Ramos (cell line): Measurements from ENCODE around the gene SLC44A3.

Source experiments
- in situ Hi-C: fragments of 300-500 bp; cut with MboI; formaldehyde crosslinking; loops from one replicate; pipeline ENCODE4 v1.14.3; 2022; ENCODE audit warnings: low sequenced_read_pairs; ENCODE audit not compliant: unreplicated experiment

Gene SLC44A3

DNA sequence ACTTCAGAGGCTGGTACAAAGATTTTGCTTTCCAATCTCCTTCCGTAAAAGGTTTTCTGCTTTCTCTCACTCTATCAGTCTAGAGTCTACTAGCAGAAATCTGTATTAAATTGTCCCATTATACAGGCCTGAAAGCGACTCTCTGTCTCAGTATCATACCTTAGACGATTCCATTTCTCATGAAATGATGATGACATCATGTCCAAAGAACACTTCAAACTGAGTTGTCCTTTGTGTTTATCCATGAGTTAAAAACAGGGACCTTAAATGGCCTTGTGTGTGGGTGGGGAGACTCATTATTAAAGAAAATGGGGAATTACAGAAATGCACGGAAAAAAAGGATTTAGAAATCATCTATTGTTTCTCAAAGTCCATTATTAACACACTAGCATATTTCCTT, 21.0 kb upstream of the SLC44A3 start:
- in situ Hi-C loops: no loop called here

DNA sequence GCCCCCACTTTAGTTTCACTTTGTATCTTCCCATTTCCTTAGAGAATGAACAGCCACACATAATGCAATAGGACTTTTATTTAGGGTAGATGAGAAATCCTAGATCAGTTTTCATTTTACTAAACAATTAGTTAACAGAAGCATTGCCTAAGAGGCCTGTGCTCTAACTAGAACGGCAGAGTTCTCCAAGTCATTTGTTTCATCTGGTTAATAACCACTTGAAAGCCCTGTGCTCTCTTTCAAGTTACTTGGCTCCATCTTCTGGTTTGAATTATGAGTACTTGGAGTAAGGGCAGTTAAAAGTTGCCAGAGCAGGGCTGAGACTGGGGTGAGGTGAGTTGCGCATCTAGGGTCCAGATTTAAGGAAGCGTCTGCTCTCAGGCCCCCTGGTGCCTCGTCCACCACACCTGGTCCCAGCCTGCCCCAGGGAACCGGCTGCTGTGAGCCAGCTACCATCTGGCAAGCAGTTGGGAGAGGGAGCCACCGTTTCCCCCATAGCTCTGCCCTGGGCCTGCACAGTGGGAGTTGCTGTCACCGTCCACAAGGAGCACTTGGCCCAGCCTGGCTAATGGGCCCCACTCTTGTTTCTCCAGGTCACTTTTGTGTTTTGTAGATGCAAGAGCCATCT, 18.1 kb upstream of the SLC44A3 start:
- in situ Hi-C loops: loop anchor here (10.0 to 25.0 kb wide), 2 partner anchors 315 to 737 kb away; no protein-coding TSS in a partner anchor

DNA sequence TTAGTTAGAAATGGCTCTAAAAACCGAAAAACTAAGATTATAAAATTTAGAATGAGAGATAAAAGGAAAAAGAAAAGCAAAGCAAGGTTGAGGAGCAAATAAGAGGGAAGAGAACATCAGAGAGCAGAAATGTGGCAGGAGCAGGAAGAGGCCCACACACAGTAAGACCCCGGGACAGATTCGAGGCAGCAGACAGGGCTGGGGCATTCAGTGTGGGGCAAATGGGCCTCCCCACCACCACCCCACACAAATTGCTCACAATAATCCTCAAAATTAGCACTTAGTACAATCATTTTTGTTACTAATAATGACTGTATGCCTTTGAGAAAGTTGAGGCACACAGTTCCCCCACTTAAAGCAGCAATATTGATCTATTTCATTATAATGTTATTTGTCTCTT, 17.1 kb upstream of the SLC44A3 start:
- in situ Hi-C loops: loop anchor here (10.0 to 25.0 kb wide), 2 partner anchors 316 to 738 kb away; no protein-coding TSS in a partner anchor

DNA sequence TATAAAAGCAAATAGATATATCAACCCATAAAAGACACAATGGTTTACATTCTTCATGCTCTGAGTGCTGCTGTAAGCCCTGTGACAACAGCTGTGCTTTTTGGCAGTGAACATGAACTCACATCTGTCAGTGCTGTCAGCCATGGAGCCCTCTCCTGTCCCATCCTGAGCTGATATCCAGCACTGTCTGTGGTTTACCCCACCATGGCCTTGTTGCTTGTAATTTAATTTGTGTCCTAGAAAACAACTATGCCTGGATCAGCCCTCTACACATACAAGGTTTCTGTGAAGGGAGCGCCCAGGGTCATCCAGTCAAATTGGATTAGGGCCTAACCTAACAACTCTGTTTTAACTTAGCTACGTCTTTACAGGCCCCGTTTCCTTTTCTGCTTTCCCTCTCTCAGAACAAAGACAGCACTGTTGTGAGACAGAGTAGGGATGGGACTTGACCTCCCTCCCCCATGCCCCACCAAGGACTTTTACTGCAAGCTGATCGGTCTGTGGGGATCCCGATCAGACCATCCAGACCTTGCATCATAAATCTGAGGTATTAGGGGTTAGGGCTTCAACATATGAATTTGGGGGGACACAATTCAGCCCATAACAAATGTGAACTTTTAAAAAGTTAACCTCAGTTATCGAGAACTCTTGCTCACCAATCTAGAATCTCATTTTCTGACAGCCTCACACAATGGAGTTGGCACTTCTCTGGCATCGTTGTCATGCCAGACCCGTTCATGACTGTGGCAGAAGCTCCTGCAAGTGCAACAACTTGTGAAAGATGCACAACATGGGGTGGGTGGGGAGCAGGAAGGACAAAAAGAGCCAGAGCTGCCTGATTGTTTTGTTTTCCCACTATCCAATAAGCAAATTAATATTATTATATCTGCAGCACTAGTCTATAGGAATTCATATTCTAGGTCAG, 16.4 kb upstream of the SLC44A3 start:
- in situ Hi-C loops: loop anchor here (10.0 to 25.0 kb wide), 2 partner anchors 316 to 739 kb away; no protein-coding TSS in a partner anchor

DNA sequence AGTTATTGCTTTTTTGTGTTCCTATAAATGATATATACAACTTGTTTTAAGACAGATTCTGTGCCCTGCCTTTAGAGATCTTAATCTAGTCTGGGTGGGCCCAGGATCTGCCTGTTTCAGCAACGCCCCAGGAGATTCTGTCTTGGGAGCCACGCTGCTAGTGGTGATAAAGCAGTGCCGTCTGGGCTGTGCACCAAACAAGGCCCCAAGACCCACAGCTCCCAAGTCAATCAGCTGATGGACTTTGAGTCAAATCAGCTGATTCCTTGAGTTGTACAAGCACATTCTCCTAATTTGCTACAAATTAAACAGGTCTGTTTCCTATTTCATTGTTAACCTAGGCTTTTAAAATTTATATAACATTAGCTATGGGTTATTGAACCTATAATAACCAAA, 15.7 kb upstream of the SLC44A3 start:
- in situ Hi-C loops: loop anchor here (10.0 to 25.0 kb wide), 2 partner anchors 317 to 740 kb away; no protein-coding TSS in a partner anchor

DNA sequence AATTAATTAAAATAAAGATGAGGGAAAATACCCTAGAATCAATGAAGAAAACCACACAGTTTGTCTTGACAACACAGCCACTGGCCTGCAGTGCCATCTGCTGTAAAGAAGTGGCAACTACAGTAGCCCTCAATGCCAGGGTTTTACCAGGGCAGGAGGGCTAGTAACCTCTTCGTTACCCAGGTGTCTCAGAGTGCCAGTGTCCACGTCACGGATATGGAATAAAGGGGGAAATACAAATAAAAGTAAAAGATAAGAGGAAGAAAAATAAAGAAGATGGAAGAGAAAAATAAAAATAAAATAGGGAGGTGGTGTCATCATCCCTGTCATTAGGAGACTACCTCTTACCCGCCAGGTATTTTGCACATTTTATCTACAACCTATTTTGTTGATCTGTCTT, 14.2 kb upstream of the SLC44A3 start:
- in situ Hi-C loops: loop anchor here (10.0 to 25.0 kb wide), 2 partner anchors 319 to 741 kb away; no protein-coding TSS in a partner anchor

DNA sequence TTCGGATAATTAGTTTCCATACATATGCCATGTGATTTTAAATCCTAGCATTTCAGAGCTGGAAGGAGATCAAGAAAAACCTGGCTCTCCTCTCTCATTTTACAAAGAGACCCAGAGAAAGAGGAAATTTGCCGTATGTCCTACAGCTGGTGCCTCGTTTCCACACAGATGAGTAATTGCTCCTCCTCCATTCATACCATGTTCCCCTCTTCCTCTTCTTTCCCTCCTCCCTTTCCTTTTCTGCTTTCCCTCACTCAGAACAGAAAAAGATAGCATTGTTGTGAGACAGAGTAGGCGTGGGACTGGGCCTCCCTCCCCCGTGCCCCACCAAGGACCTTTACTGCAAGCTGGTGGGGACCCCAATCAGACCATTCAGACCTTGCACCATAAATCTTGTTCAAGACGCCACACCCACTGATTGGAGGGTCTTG, 13.7 kb upstream of the SLC44A3 start:
- in situ Hi-C loops: loop anchor here (10.0 to 25.0 kb wide), 2 partner anchors 319 to 742 kb away; no protein-coding TSS in a partner anchor

DNA sequence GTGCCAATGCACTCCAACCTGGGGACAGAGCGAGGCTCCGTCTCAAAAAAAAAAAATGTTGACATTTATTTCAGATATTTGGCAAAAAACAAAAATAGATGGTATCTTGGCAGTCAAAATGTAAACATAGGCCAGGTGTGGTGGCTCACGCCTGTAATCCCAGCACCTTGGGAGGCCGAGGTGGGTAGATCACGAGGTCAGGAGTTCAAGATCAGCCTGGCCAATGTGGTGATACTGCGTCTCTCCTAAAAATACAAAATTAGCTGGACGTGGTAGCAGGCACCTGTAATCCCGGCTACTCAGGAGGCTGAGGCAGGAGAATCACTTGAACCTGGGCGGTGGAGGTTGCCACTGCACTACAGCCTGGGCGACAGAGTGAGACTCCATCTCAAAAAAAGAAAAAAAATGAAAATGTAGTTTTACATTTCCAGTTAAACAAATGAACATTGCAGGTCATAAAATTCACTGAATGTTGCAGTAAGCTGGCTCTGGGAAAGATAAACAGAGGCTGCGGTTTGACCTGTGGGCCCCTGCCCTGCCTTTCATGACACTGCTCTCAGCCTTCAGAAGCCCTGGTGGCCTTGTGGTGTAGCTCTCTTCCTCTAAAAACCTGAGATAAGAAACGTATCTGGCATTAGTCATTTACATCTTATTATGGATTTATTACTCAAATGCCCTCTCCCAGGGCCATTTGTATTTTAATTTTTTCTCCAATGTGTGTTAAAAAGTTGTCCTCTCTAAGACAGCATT, 12.2 kb upstream of the SLC44A3 start:
- in situ Hi-C loops: loop anchor here (10.0 to 25.0 kb wide), 2 partner anchors 321 to 743 kb away; no protein-coding TSS in a partner anchor

DNA sequence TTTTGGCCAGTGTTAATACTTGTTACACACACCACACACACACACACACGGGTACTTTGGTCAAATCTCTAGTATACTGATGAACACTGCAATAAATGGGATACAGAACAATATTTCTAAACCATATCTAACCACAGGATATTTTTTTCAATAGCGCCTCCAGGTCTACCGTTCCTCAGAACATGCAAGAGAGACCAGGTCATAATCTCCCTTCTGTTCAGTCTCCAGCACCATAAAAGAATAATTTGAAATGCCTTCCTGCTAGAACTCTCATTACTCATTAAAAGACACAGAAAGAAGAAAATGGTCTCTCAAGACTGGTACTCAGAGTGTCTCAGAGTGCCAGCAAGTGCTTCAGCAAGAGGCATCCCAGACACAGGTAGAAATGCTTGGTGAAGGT, 11.5 kb upstream of the SLC44A3 start:
- in situ Hi-C loops: loop anchor here (10.0 to 25.0 kb wide), 2 partner anchors 321 to 744 kb away; no protein-coding TSS in a partner anchor

DNA sequence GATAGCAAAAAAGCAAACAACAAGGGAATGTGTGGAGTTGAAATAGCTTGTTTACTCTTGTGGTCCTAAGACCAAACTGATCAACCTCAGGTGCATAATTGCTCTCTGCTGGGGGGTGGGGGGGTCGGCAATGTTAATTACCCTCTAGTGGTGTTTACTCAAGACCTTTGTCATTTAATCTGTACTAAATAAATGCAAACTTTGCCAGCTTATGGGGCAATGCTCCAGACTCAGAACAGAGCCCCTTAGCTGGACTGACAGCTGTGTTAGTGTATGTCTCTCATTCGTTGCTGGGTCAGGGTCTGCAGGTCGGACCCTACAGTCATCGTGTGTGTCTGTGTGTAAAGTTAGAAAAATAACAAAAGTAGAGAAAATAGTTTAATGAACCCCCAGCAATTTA, 7.2 kb upstream of the SLC44A3 start:
- in situ Hi-C loops: loop anchor here (25.0 kb wide), 1 partner anchor 326 kb away; no protein-coding TSS in a partner anchor

DNA sequence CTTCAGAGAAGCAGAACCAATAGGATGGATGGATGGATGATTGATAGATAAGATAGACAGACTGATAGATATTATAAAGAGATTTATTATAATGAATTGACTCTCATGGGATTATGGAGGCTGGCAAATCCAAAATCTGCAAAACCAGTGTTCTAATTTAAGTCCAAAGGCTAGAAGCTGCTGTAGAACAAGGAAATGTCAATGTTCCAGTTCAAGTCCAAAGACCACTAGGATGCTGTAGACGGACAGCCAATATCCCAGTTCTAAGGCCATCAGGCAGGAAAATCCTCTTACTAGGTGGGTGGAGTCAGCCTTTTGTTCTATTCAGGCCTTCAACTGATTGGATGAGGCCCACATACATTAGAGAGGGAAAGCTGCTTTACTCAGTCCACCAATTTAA, 4.1 kb upstream of the SLC44A3 start:
- in situ Hi-C loops: loop anchor here (25.0 kb wide), 1 partner anchor 329 kb away; no protein-coding TSS in a partner anchor

DNA sequence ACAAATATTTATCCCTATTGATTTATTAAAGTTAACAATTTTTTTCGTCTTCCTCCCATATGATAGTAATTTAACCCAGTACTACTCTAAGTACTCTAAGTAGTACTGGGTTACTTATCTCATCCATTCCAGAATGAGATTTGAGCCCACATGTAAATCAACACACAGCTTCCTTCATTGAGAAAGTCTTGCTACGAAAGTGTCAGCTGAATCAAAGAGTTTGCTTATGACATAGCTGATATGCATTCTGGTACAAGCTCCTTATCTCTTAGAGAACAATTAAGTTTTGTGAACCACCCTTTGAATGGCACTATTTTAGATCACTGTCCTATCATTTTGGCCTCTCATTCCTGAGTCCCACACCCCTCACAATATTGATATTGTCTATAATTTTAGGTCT, 2.4 kb upstream of the SLC44A3 start:
- in situ Hi-C loops: loop anchor here (25.0 kb wide), 1 partner anchor 330 kb away; no protein-coding TSS in a partner anchor

DNA sequence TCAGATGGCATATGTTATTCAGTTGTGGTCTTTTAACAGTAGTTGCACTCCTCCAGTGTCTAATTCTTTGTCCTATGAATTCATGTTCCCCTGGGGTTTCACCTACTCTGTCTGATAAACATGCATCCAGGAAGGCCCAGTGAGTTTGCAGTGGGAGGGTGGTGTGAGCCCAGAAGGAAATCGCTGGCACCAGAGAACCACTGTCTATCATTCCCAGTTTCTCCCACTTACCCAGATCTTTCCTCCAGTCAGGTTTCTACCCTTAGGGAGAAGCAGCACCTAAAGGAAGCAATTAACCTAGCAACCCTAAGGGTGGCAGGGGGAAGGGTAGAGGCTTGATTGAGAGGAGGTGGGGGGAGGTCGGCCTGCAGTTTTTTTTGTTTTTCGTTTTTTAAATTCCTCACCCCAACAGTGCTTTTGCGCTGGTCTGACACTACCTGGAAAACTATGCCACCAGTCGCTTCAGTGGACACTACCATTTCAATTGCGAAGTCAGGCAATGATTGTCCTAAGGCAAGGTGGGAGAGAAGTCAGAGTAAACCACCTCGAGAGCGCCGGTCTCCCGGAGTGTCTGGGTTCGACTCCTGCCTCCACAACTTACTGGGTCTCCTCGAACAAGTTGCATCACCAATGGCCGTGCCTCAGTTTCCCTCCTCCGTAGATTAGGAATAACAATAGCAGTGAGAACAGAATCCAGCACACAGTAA, 766 bp upstream of the SLC44A3 start:
- in situ Hi-C loops: loop anchor here (25.0 kb wide), 1 partner anchor 332 kb away; no protein-coding TSS in a partner anchor

DNA sequence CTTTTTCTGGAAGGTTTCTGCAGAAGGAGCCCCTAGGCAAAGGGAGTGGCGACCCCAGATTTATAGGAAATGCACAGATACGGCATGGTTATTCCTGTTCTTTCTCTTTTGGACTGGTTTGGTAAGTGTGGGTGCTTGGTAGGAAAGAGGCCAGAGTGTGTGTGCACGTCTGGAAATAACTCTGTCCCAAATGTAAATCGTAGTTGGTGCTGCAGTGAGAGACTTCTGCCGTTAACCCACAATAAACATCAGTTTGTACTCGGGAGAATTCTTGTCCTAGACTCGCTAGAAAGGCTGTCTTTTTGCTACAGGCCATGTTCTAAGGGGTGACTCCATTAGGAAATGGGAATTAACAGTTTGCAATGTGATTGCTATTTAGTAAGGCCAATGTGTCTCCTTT, 779 bp downstream of the SLC44A3 start:
- in situ Hi-C loops: loop anchor here (25.0 kb wide), 1 partner anchor 334 kb away; no protein-coding TSS in a partner anchor

DNA sequence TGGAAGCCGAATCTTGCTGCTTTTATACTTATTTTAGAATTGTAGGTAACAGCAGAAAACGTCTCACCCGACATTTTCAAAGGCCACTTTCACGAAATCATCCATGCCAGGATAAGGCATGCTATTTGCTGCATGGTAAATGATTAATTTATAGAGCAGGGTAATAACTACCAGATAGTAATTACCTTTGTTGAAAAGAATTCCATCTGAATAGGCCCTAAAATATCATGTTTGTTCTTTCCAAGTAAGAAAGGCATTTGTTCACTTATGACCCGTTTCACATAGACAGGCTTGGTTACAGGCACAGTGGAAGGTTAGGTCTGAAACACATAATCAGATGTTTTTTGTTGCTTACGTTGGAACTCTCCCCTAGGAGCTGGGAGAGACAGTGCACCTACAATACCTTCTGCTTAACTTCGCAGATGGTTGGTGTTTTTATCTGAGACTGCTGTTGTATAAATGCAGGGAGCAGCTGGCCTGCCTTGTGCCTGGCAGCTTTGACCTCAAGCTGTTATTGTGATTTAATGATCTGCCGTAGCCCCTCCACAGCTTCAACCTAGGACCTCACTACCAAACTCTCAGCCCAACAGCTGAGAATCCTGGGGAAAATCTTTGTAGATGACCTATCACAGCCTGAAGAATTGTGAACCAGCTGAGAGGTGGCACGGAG, 1.6 kb downstream of the SLC44A3 start:
- in situ Hi-C loops: loop anchor here (25.0 kb wide), 1 partner anchor 334 kb away; no protein-coding TSS in a partner anchor

DNA sequence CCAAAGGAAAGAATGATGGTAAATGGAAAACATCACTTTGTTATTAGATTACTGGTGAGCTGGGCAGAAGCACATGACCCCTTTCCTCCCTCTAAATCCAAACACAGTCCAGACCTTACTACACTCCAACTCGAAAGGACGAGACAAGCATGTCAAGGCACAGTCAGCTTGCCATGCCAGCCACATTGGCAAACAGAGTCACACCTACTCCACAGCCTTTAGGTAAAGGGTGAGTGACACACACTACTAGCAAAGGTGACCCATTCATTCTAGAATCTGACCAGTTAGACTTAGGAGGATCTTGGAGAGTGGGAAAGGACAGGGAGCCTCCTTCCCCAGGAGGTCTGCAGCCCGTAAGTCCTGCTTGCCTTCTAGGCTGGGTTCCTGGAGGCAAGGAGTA, 3.0 kb downstream of the SLC44A3 start:
- in situ Hi-C loops: loop anchor here (25.0 kb wide), 1 partner anchor 336 kb away; no protein-coding TSS in a partner anchor

DNA sequence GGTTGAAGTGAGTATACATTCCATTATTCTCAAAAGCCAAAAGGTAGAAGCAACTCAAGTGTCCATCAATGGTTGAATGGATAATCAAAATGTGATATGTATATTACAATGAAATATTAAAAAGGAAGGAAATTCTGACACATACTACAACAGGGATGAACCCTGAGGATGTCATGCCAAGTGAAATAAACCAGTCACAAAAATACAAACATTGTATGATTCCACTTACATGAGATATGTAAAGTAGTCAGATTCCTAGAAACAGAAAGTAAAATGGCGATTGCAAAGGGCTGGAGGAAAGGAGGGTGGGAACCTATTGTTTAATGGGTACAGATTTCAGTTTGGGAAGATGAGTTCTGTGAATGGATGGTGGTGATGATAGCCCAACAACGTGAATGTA, 5.8 kb downstream of the SLC44A3 start:
- in situ Hi-C loops: no loop called here

DNA sequence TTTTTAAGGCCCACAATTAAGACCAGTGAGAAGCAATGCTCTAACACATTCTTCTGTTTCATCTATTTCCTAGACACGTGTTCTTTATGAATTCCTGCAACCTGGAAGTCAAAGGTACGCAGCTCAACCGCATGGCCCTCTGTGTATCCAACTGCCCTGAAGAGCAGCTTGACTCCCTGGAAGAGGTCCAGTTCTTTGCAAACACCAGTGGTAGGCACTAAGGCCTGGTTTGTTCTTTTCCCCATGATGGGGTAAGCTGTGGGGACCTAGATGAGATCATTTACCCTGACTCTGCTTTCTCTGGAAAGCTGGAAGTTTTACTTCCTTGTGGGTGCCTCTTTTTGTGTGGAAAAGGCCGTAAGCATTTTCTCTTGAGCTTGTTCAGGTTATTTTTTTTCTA, 7.3 kb downstream of the SLC44A3 start:
- in situ Hi-C loops: no loop called here

DNA sequence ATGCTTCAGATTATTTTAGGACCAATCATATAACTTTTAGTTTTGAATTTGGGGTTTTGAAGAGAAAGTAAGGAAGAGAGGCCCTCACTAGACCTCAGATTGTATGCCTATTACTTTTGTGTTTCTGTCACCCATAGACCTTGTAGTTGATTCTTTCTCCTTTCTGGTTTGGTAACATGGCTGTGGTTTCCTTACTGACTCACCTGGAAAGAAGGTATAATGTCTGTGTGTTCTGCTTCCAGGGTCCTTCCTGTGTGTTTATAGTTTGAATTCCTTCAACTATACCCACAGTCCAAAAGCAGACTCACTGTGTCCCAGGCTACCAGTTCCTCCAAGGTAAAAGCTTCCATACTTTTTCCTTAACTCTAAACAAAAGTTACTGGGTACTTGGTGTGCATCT, 8.1 kb downstream of the SLC44A3 start:
- in situ Hi-C loops: no loop called here
